GM23338 (cell line): Measurements from ENCODE around the gene SRSF8.

ENCODE experiments used
- CREB1 ChIP-seq: fragments of 250-450 bp; sonication (Bioruptor Pico); IDR thresholded peaks from 2 replicates; pipeline ENCODE4 v1.5.0; 2020; ENCODE audit warnings: low read depth, mild to moderate bottlenecking, moderate library complexity
- CTCF ChIP-seq, 2 experiments: fragments of 200-600 bp in 1 of 2; sonication (generic) in 1 of 2; conservative IDR thresholded peaks; 2 replicates each; pipeline versions ENCODE4 v1.5.1 to v1.6.1; 2016 to 2017; ENCODE audit warnings: antibody characterized with exemption in 2 of 2, low read depth in 2 of 2, mild to moderate bottlenecking in 2 of 2, moderate library complexity in 1 of 2
- EZH2 ChIP-seq: fragments of 200-600 bp; sonication (generic); IDR thresholded peaks from one replicate; pipeline ENCODE4 v1.8.0; 2017; ENCODE audit warnings: antibody characterized with exemption, mild to moderate bottlenecking, low read depth; ENCODE audit not compliant: unreplicated experiment
- EZH2phosphoT487 ChIP-seq: fragments of 200-600 bp; sonication (generic); IDR thresholded peaks from one replicate; pipeline ENCODE4 v1.8.1; 2018; ENCODE audit warnings: antibody characterized with exemption; ENCODE audit not compliant: unreplicated experiment
- NANOG ChIP-seq: IDR thresholded peaks from 2 replicates; pipeline ENCODE4 v1.6.1; 2016; ENCODE audit warnings: antibody characterized with exemption, borderline replicate concordance
- POLR2AphosphoS5 ChIP-seq: IDR thresholded peaks from 2 replicates; pipeline ENCODE4 v1.6.1; 2016; ENCODE audit warnings: antibody characterized with exemption, low read depth
- REST ChIP-seq: IDR thresholded peaks from one replicate; pipeline ENCODE4 v1.6.1; 2018; ENCODE audit warnings: antibody characterized with exemption; ENCODE audit not compliant: unreplicated experiment

- TF ChIP-seq CTCF (conservative IDR thresholded peaks at IDR 0.05; ENCODE audit: low read depth in 2 of 2): no peak
- no peak for TF ChIP-seq EZH2
- no peak for TF ChIP-seq POLR2AphosphoS5
- TF ChIP-seq CREB1 (CRISPR knock-in tag): no peak
- TF ChIP-seq EZH2phosphoT487: no peak
- no peak for TF ChIP-seq NANOG
- TF ChIP-seq REST: no peak
These were observed 31.4 kb upstream of the SRSF8 start for GRCh38 chr11:95035316-95035715.
